ENCODE data around the gene AKT2.

The AKT2 gene

GRCh38 chr19:40266912-40267600, 18.1 kb downstream of the AKT2 start:
- peaks cover 49% of the 10 kb centered on the region for H3K36me3 ChIP-seq (ENCODE audit: insufficient read depth, low read length)
- H3K27ac ChIP-seq (ENCODE audit: low read length), result no peak overlapping the region
- no peaks in the 10 kb centered on the region for H3K9me3 ChIP-seq (ENCODE audit: insufficient read depth, low read length, severe bottlenecking)
- no peaks in the 10 kb centered on the region for H3K4me1 ChIP-seq (ENCODE audit: insufficient read depth, low read length)
- TF ChIP-seq EZH2 (IDR thresholded peaks at IDR 0.05; ENCODE audit: borderline replicate concordance, low read depth, low read length, severe bottlenecking), result no peak
- TF ChIP-seq, protein P1, sequence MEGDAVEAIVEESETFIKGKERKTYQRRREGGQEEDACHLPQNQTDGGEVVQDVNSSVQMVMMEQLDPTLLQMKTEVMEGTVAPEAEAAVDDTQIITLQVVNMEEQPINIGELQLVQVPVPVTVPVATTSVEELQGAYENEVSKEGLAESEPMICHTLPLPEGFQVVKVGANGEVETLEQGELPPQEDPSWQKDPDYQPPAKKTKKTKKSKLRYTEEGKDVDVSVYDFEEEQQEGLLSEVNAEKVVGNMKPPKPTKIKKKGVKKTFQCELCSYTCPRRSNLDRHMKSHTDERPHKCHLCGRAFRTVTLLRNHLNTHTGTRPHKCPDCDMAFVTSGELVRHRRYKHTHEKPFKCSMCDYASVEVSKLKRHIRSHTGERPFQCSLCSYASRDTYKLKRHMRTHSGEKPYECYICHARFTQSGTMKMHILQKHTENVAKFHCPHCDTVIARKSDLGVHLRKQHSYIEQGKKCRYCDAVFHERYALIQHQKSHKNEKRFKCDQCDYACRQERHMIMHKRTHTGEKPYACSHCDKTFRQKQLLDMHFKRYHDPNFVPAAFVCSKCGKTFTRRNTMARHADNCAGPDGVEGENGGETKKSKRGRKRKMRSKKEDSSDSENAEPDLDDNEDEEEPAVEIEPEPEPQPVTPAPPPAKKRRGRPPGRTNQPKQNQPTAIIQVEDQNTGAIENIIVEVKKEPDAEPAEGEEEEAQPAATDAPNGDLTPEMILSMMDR (IDR thresholded peaks at IDR 0.05; ENCODE audit: borderline replicate concordance, extremely low read depth, low read length, poor library complexity, severe bottlenecking), result no peak
- ATAC-seq (ENCODE audit: insufficient read depth, low read depth) (no peak), DNase-seq (no peak)
- H2AFZ ChIP-seq (ENCODE audit: low read depth, low read length), result no peak overlapping the region
- H3K27me3 ChIP-seq (ENCODE audit: insufficient read depth, low read length, poor library complexity), result no peaks in the 10 kb centered on the region
- H4K20me1 ChIP-seq (ENCODE audit: insufficient read depth, low read length), result peaks cover 77% of the 10 kb centered on the region
- H3K4me3 ChIP-seq (ENCODE audit: low read depth in 1 of 2, low read length in 2 of 2), result no peak overlapping the region
- H3K9ac ChIP-seq (ENCODE audit: low read depth, low read length), result no peak overlapping the region
- H3K4me2 ChIP-seq (ENCODE audit: insufficient read depth, low read length), result no peak overlapping the region
- peaks cover 93% of the 10 kb centered on the region for H3K79me2 ChIP-seq (ENCODE audit: insufficient read depth, low read length)

DNA sequence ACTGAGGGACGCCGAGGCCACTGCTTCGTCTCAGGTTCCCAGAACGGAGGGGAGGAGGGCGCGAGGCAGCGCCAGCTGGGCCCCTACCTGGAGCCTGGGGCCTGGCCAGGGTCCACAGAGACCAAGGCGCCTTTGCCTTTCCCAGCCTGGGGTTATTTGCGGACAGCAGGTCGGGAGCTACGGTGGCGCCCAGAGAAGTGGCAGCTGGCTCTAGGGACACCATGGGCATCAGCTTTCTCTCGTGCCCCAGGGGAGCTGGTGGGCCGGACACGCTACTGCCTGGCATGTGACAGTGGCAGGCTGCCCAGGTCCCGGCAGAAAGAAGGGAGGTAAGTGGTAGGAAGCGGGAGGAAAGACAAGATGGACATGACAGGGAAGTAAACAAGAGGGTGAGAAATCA, 19.0 kb downstream of the AKT2 start:
- peaks cover 89% of the 10 kb centered on the region for H3K79me2 ChIP-seq (ENCODE audit: insufficient read depth, low read length)

GRCh38 chr19:40265763-40266099, 19.4 kb downstream of the AKT2 start:
- Histone ChIP-seq H3K79me2 (ENCODE audit: insufficient read depth, low read length) (peaks cover 89% of the 10 kb centered on the region), H3K9ac (ENCODE audit: low read depth, low read length) (no peak overlapping the region), H2AFZ (ENCODE audit: low read depth, low read length) (no peak overlapping the region), H3K9me3 (ENCODE audit: insufficient read depth, low read length, severe bottlenecking) (no peaks in the 10 kb centered on the region), H4K20me1 (ENCODE audit: insufficient read depth, low read length) (peaks cover 70% of the 10 kb centered on the region), H3K27ac (ENCODE audit: low read length) (no peak overlapping the region), H3K27me3 (ENCODE audit: insufficient read depth, low read length, poor library complexity) (no peaks in the 10 kb centered on the region), H3K4me1 (ENCODE audit: insufficient read depth, low read length) (no peaks in the 10 kb centered on the region), H3K36me3 (ENCODE audit: insufficient read depth, low read length) (peaks cover 52% of the 10 kb centered on the region), H3K4me3 (ENCODE audit: low read depth in 1 of 2, low read length in 2 of 2) (no peak overlapping the region), H3K4me2 (ENCODE audit: insufficient read depth, low read length) (no peak overlapping the region)
- ATAC-seq (ENCODE audit: insufficient read depth, low read depth) (no peak), DNase-seq (no peak)
- TF ChIP-seq EZH2 (IDR thresholded peaks at IDR 0.05; ENCODE audit: borderline replicate concordance, low read depth, low read length, severe bottlenecking), result no peak
- TF ChIP-seq, protein P1 (IDR thresholded peaks at IDR 0.05; ENCODE audit: borderline replicate concordance, extremely low read depth, low read length, poor library complexity, severe bottlenecking), result no peak

More for the DNA sequence above, 19.0 kb downstream of the AKT2 start:
- Histone ChIP-seq H3K4me3 (ENCODE audit: low read depth in 1 of 2, low read length in 2 of 2) (no peak overlapping the region), H3K27me3 (ENCODE audit: insufficient read depth, low read length, poor library complexity) (no peaks in the 10 kb centered on the region), H3K9ac (ENCODE audit: low read depth, low read length) (no peak overlapping the region), H3K4me2 (ENCODE audit: insufficient read depth, low read length) (no peak overlapping the region), H3K36me3 (ENCODE audit: insufficient read depth, low read length) (peaks cover 49% of the 10 kb centered on the region), H3K9me3 (ENCODE audit: insufficient read depth, low read length, severe bottlenecking) (no peaks in the 10 kb centered on the region), H3K27ac (ENCODE audit: low read length) (no peak overlapping the region), H2AFZ (ENCODE audit: low read depth, low read length) (no peak overlapping the region), H3K4me1 (ENCODE audit: insufficient read depth, low read length) (no peaks in the 10 kb centered on the region), H4K20me1 (ENCODE audit: insufficient read depth, low read length) (peaks cover 68% of the 10 kb centered on the region)
- TF ChIP-seq, protein P1 (IDR thresholded peaks at IDR 0.05; ENCODE audit: borderline replicate concordance, extremely low read depth, low read length, poor library complexity, severe bottlenecking), result no peak
- TF ChIP-seq EZH2 (IDR thresholded peaks at IDR 0.05; ENCODE audit: borderline replicate concordance, low read depth, low read length, severe bottlenecking), result no peak
- ATAC-seq (ENCODE audit: insufficient read depth, low read depth) (no peak), DNase-seq (no peak)
